Mammary microvascular endothelial cell (primary cell): ENCODE data around the gene CSAG2. TPM values are rescaled to one million over a fixed set of nuclear protein-coding genes. Genes with fewer than 3 reads are reported as not detected.

Experiments
- total RNA-seq: library from RNA; depleted of rRNA; stranded (reverse); fragments of >200 nt; gene quantifications from 2 replicates; pipeline ENCODE4 v1.2.3, GENCODE V29; 2015

The CSAG2 gene, protein sequence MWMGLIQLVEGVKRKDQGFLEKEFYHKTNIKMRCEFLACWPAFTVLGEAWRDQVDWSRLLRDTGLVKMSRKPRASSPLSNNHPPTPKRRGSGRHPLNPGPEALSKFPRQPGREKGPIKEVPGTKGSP
- total RNA-seq, result not detected in 2 replicates

DNA sequence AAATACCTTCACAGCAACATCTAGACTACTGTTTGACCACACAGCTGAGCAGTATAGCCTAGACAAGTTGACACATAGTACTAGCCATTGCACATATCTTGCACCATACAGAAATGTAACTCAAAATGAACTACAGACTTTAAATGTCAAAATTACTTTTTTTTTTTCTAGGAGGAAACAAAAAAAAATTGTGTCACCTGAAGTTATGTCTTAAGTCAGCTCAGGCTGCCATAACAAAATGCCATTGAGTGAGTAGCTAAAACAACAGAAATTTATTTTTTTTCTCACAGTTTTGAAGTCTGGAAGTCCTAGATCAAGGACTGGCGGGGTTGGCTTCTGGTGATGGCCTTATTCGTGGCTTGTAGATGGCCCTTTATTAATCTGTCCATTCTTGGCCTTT, at the start of gene CSAG2:
Gene CSAG2 (minus strand): TSS at position 101 of the 400 bp plus-strand sequence. CDS start 161 bp downstream, outside the sequence.

DNA sequence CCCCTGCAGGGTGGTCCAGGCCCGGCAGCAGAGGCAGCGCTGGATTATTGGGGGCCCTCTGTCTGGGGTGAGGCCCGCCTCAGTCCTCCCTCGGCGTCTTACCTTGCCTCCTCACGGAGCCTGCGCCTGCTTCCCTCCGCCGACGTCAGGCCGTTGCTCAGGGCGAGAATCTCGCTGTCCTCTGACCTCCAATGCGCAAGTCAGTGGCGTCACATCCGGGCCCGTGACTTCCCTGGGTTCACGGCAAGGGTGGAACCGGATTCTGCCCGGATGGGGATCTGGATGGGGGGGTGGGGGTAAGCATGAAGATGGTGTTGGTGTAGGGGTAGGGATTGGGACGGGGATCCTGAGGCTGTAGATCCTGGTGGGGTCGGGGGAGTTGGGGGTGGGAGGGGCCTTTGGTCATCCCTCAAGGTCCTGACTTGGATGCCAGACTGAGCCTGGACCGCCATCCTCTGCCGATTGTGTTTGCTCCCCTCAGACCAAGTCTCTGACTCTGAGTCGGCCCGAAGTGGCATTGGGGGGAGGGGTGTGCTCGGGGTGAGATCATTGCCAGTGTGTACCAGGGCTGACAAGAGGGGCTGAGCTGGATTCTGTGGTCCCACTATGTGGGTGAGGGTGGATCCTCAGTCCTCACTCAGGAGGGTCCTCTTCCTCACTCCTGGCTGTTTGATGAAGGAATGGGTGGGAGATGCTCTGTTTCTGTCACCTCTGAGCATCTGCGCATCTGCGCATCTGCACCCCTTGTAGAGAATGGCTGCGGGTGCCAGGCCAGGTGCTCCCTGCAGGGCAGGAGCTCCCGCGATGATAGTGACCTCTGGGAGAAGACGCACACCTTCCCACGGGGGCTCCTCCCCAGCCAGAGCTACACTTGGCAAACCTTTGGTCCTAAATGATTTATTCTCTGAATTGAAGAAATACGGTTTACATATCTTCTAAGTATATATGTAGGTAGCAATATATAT, 44.9 kb upstream of the CSAG2 start, which contains the start of gene MAGEA2:
Gene MAGEA2 (minus strand): TSS at position 157 of the 965 bp plus-strand sequence. CDS start 2,479 bp downstream, outside the sequence.

DNA sequence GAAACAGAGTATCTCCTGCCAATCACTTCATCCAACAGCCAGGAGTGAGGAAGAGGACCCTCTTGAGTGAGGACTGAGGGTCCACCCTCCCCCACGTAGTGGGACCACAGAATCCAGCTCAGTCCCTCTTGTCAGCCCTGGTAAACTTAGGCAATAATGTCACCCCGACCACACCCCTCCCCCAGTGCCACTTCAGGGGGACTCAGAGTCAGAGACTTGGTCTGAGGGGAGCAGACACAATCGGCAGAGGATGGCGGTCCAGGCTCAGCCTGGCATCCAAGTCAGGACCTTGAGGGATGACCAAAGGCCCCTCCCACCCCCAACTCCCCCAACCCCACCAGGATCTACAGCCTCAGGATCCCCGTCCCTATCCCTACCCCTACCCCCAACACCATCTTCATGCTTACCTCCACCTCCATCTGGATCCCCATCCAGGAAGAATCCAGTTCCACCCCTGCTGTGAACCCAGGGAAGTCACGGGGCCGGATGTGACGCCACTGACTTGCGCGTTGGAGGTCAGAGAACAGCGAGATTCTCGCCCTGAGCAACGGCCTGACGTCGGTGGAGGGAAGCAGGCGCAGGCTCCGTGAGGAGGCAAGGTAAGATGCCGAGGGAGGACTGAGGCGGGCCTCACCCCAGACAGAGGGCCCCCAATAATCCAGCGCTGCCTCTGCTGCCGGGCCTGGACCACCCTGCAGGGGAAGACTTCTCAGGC, 24.3 kb upstream of the CSAG2 start, which contains the start of the genes CSAG1 and MAGEA12:
Gene CSAG1 (minus strand): TSS at position 461 of the 715 bp plus-strand sequence. CDS start 1,261 bp downstream, outside the sequence.
Gene MAGEA12 (plus strand): TSS at position 497 of the 715 bp plus-strand sequence. CDS start 2,405 bp downstream, outside the sequence.

DNA sequence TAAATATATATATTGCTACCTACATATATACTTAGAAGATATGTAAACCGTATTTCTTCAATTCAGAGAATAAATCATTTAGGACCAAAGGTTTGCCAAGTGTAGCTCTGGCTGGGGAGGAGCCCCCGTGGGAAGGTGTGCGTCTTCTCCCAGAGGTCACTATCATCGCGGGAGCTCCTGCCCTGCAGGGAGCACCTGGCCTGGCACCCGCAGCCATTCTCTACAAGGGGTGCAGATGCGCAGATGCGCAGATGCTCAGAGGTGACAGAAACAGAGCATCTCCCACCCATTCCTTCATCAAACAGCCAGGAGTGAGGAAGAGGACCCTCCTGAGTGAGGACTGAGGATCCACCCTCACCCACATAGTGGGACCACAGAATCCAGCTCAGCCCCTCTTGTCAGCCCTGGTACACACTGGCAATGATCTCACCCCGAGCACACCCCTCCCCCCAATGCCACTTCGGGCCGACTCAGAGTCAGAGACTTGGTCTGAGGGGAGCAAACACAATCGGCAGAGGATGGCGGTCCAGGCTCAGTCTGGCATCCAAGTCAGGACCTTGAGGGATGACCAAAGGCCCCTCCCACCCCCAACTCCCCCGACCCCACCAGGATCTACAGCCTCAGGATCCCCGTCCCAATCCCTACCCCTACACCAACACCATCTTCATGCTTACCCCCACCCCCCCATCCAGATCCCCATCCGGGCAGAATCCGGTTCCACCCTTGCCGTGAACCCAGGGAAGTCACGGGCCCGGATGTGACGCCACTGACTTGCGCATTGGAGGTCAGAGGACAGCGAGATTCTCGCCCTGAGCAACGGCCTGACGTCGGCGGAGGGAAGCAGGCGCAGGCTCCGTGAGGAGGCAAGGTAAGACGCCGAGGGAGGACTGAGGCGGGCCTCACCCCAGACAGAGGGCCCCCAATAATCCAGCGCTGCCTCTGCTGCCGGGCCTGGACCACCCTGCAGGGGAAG, 5.0 kb upstream of the CSAG2 start, which contains the start of gene MAGEA2B:
Gene MAGEA2B (plus strand): TSS at position 814 of the 973 bp plus-strand sequence. CDS start 2,479 bp downstream, outside the sequence.

DNA sequence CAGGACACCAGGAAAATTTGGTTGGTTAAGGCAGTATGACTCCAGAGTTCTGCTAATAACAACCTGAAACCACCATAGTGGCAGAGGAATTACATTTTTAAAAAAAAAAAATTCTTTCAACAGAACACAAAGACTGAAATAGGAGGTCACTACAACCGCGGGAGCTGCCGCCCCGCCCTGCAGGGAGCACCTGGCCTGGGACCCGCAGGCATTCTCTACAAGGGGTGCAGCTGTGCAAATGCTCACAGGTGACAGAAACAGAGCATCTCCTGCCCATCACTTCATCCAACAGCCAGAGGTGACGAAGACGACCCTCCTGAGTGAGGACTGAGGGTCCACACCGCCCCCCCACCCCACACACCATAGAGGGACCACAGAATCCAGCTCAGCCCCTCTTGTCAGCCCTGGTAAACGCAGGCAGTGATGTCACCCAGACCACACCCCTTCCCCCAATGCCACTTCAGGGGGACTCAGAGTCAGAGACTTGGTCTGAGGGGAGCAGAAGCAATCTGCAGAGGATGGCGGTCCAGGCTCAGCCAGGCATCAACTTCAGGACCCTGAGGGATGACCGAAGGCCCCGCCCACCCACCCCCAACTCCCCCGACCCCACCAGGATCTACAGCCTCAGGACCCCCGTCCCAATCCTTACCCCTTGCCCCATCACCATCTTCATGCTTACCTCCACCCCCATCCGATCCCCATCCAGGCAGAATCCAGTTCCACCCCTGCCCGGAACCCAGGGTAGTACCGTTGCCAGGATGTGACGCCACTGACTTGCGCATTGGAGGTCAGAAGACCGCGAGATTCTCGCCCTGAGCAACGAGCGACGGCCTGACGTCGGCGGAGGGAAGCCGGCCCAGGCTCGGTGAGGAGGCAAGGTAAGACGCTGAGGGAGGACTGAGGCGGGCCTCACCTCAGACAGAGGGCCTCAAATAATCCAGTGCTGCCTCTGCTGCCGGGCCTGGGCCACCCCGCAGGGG, 10.8 kb downstream of the CSAG2 start, which contains the start of gene MAGEA3:
Gene MAGEA3 (plus strand): TSS at position 843 of the 980 bp plus-strand sequence. CDS start 2,039 bp downstream, outside the sequence.

Other genes with a start within 250 kb of the CSAG2 start
- gene GABRQ, start 71.4 kb downstream of the CSAG2 start, total RNA-seq, result 0.05 and 0.13 TPM in 2 replicates
- not detected in 2 replicates for gene MAGEA3, start 10.5 kb downstream of the CSAG2 start, total RNA-seq
- gene MAGEA2B, start 5.4 kb upstream of the CSAG2 start, total RNA-seq, result not detected in 2 replicates
- not detected in 2 replicates for gene CSAG1, start 24.4 kb upstream of the CSAG2 start, total RNA-seq
- gene MAGEA12, start 24.5 kb upstream of the CSAG2 start, total RNA-seq, result not detected in 2 replicates
- not detected in 2 replicates for gene MAGEA2, start 44.6 kb upstream of the CSAG2 start, total RNA-seq
- gene CSAG3, start 49.9 kb upstream of the CSAG2 start, total RNA-seq, result not detected in 2 replicates
- gene MAGEA6, start 60.4 kb upstream of the CSAG2 start, total RNA-seq, result not detected in 2 replicates
- gene CETN2, start 121.5 kb upstream of the CSAG2 start, total RNA-seq, result 37.4 and 42.4 TPM in 2 replicates
- 25.1 and 26.8 TPM in 2 replicates for gene NSDHL, start 121.8 kb upstream of the CSAG2 start, total RNA-seq
- gene ZNF185, start 188.8 kb upstream of the CSAG2 start, total RNA-seq, result 43.6 and 47.2 TPM in 2 replicates